AG04450 (cell line): ENCODE results near the gene SCD5. TPM values are rescaled to one million over a fixed set of nuclear protein-coding genes. Genes with fewer than 3 reads are reported as not detected.

Experiments used
- CTCF ChIA-PET: fragments of 300-600, 350-600 bp; formaldehyde crosslinking; extraction: SDS; loops from one replicate; lab custom pipeline; 2022; ENCODE audit warnings: antibody characterized with exemption, inconsistent platforms; lab: Charles Lee
- POLR2A ChIA-PET: fragments of 350-600 bp; formaldehyde crosslinking; extraction: SDS; loops from one replicate; lab custom pipeline; 2021; ENCODE audit warnings: antibody characterized with exemption, inconsistent platforms; lab: Yijun Ruan, JAX
- DNase-seq: peaks from one replicate; pipeline ENCODE4 v3.0.0-alpha.2; 2011; ENCODE audit warnings: low read depth, low spot score
- H3K27ac ChIP-seq: one replicate; pipeline ENCODE4 v1.5.1; 2012; ENCODE audit warnings: low read depth, low read length, control low read depth
- H3K27me3 ChIP-seq: one replicate; pipeline ENCODE4 v1.6.0; 2012; ENCODE audit warnings: low read length; ENCODE audit not compliant: control insufficient read depth, insufficient read depth
- H3K4me3 ChIP-seq: 2 replicates; pipeline ENCODE4 v1.5.1; 2011; ENCODE audit warnings: mild to moderate bottlenecking, low read depth, low read length, control low read depth
- H3K9me3 ChIP-seq: 2 replicates; pipeline ENCODE4 v1.5.1; 2012; ENCODE audit warnings: low read length; ENCODE audit not compliant: control insufficient read depth, insufficient read depth
- CTCF ChIP-seq: IDR thresholded peaks from 2 replicates; pipeline ENCODE4 v1.5.1; 2011; ENCODE audit warnings: low read depth, low read length, control low read depth, inconsistent platforms
- polyA plus RNA-seq: library from polyadenylated mRNA; depleted of rRNA; stranded (reverse); fragments of >200 nt; gene quantifications from 2 replicates; pipeline ENCODE4 v1.2.3, GENCODE V29; 2011

Gene SCD5
- polyA plus RNA-seq, 1 experiment, result 13.1 TPM

- no peak overlapping the region for H3K4me3 ChIP-seq
- no peak overlapping the region for H3K27ac ChIP-seq
- H3K9me3 ChIP-seq, result no peaks in the 10 kb centered on the region
- no peak for TF ChIP-seq CTCF
- DNase-seq, result no peak
- peaks cover 2% of the 10 kb centered on the region for H3K27me3 ChIP-seq
- ChIA-PET CTCF (interaction anchor here (1.2 to 4.7 kb wide), 2 partner anchors 9 to 284 kb away, joined by 3 to 36 read pairs; no protein-coding TSS in a partner anchor), POLR2A (no interaction called here)
These were observed 51.7 kb downstream of the SCD5 start for GRCh38 chr4:82746705-82747574.

GRCh38 chr4:82745173-82745842 lies 53.3 kb downstream of the SCD5 start:
- H3K27ac ChIP-seq, result no peak overlapping the region
- DNase-seq, result no peak
- TF ChIP-seq CTCF, result no peak
- CTCF ChIA-PET, result no interaction called here
- no peaks in the 10 kb centered on the region for H3K27me3 ChIP-seq
- no peaks in the 10 kb centered on the region for H3K9me3 ChIP-seq
- POLR2A ChIA-PET, result no interaction called here
- no peak overlapping the region for H3K4me3 ChIP-seq

GRCh38 chr4:82744284-82744968 lies 54.2 kb downstream of the SCD5 start:
- POLR2A ChIA-PET, result no interaction called here
- H3K27me3 ChIP-seq, result no peaks in the 10 kb centered on the region
- CTCF ChIA-PET, result interaction anchor here (7.9 kb wide), 1 partner anchor 279 kb away, joined by 196 read pairs; no protein-coding TSS in a partner anchor
- no peak overlapping the region for H3K27ac ChIP-seq
- TF ChIP-seq CTCF, result no peak
- H3K9me3 ChIP-seq, result no peaks in the 10 kb centered on the region; the same call in 1 of the 2 replicates
- DNase-seq, result no peak
- H3K4me3 ChIP-seq, result no peak overlapping the region

GRCh38 chr4:82741188-82741587 lies 57.4 kb downstream of the SCD5 start:
- CTCF ChIA-PET, result interaction anchor here (7.9 kb wide), 1 partner anchor 276 kb away, joined by 196 read pairs; no protein-coding TSS in a partner anchor
- POLR2A ChIA-PET, result no interaction called here
- Histone ChIP-seq H3K9me3 (no peaks in the 10 kb centered on the region; the same call in 1 of the 2 replicates), H3K27ac (no peak overlapping the region), H3K27me3 (no peaks in the 10 kb centered on the region), H3K4me3 (no peak overlapping the region)
- DNase-seq, result no peak
- no peak for TF ChIP-seq CTCF
